GM12891 (cell line): ENCODE measurements around the gene PTPRR.

Experiments
- PAX5 ChIP-seq: IDR thresholded peaks from 2 replicates; pipeline ENCODE4 v1.6.1; 2011; ENCODE audit warnings: low read length, moderate library complexity, mild to moderate bottlenecking; ENCODE audit not compliant: insufficient read depth, severe bottlenecking
- POLR2A ChIP-seq: IDR thresholded peaks from 2 replicates; pipeline ENCODE4 v1.6.1; 2011; ENCODE audit warnings: low read depth, low read length, control low read depth
- POLR2AphosphoS5 ChIP-seq: IDR thresholded peaks from 2 replicates; pipeline ENCODE4 v1.6.1; 2011; ENCODE audit warnings: low read depth, low read length, control low read depth
- POU2F2 ChIP-seq: IDR thresholded peaks from 2 replicates; pipeline ENCODE4 v1.6.1; 2011; ENCODE audit warnings: low read depth, mild to moderate bottlenecking, control low read depth, low read length, moderate library complexity
- TAF1 ChIP-seq: IDR thresholded peaks from 2 replicates; pipeline ENCODE4 v1.6.1; 2011; ENCODE audit warnings: low read depth, low read length, control low read depth

DNA sequence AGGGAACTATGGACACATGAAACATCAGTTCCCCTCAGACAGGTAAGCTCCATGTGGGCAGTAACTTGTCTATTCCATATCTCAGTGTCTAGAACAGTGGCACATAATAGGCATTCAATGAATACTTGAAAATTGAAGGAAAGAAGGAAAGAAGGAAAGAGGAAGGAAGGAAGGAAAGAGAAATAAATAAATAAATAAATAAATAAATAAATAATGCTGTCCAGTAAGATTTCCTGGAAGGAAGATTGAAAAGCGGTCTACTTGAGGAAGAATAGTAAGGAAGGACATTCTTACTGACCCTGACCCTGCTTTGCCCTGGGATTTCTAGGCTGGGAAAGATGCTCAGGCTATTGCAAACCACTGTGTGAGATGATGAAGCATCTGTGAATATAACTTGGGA, 91.5 kb downstream of the PTPRR start:
- TF ChIP-seq POU2F2 (no peak), TAF1 (no peak), PAX5 (no peak), POLR2A (no peak), POLR2AphosphoS5 (no peak)
